Measurements from ENCODE around the gene STAU1. TPM values are rescaled to one million over a fixed set of nuclear protein-coding genes. Genes with fewer than 3 reads are reported as not detected.
"Not testable (repeated sequence)": the region's sequence is repeated elsewhere in the genome, so short reads cannot be mapped to it uniquely, and the experiment has no call there.

Gene STAU1
- total RNA-seq, 1 experiment from 2014 or later = 57.7 TPM

DNA sequence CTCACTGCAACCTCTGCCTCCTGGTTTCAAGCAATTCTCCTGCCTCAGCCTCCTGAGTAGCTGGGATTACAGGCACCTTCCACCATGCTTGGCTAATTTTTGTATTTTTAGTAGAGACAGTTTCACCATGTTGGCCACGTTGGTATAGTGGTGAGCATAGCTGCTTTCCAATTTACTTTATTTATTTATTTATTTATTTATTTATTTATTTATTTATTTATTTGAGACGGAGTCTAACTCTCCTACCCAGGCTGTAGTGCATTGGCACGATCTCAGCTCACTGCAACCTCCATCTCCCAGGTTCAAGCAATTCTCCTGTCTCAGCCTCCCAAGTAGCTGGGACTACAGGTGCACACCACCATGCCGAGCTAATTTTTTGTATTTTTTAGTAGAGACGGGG lies 87.8 kb downstream of the STAU1 start:
- in situ Hi-C loops (cut with HindIII; ENCODE audit: low sequenced_read_pairs); DNase-seq (ENCODE audit: low spot score): not testable (repeated sequence)

DNA sequence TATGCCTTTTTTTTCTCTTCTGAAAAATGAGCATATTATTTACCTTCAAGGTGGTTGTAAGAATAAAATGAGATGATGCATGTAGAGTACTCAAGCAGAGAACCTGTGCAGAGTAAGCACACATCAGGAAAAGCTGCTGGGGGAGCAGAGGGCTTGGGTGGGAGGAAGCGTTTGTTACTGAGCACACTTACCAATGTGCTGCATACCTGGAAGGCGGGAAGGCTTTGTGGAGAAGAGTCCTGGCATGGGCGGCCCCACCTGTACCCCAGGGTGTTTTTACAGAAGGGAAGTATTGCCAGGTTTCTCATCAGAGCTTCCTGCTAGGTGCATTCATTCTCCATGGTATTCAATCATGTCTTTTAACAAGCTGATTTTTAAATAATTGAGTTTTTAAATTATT lies 89.1 kb downstream of the STAU1 start:
- in situ Hi-C loops (cut with HindIII; ENCODE audit: low sequenced_read_pairs) = no loop called here
- DNase-seq (ENCODE audit: low spot score) = no peak

DNA sequence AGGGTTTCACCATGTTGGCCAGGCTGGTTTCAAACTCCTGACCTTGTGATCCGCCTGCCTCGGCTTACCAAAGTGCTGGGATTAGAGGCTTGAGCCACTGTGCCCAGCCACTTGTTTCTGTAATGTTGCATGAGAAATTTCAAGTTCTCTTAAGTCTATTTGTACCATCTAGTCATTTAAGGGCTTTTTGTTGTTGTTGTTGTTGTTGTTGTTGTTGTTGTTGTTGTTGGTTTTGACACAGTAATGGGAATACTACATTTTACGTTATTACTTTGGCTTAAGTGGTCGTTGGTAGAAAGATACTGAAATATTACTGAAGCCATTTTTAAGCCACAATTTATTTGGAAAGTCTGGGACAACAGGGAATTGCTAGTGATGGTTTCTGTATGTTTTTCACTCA lies 90.0 kb downstream of the STAU1 start:
- DNase-seq (ENCODE audit: low spot score) = no peak
- in situ Hi-C loops (cut with HindIII; ENCODE audit: low sequenced_read_pairs) = no loop called here

DNA sequence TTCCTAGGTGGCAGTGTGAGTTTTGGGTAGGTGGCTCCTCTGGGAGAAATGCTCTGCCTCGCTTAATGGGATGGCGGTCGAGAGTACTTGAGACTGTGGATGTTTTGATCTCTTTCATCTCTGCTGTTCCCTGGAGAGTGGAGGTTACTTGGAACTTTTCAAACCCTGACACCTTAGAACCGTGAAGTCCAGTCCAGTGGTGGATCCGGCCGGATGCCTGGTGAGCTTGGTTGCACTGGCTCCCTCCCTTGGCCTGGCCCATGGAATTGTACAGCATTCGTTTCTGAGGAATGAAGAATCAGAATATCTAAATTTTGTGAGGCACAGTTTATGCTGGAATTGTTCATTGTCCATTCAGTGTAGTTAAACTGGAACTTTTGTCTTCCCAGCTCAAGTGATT lies 91.0 kb downstream of the STAU1 start:
- in situ Hi-C loops (cut with HindIII; ENCODE audit: low sequenced_read_pairs) = no loop called here
- DNase-seq (ENCODE audit: low spot score) = no peak

DNA sequence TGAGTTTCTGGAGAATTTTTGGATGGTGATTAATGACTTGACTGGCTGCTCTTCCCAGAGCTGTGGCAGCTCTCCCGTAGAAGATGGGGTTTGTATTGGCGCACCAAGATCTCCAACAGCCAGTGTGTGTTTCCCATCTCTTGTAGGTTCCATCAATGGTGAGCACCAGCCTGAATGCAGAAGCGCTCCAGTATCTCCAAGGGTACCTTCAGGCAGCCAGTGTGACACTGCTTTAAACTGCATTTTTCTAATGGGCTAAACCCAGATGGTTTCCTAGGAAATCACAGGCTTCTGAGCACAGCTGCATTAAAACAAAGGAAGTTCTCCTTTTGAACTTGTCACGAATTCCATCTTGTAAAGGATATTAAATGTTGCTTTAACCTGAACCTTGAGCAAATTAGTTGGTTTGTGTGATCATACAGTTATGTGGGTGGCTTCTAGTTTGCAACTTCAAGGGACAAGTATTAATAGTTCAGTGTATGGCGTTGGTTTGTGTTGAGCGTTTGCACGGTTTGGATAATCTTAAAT lies 91.9 kb downstream of the STAU1 start:
- in situ Hi-C loops (cut with HindIII; ENCODE audit: low sequenced_read_pairs) = no loop called here
- no peak for DNase-seq (ENCODE audit: low spot score)

DNA sequence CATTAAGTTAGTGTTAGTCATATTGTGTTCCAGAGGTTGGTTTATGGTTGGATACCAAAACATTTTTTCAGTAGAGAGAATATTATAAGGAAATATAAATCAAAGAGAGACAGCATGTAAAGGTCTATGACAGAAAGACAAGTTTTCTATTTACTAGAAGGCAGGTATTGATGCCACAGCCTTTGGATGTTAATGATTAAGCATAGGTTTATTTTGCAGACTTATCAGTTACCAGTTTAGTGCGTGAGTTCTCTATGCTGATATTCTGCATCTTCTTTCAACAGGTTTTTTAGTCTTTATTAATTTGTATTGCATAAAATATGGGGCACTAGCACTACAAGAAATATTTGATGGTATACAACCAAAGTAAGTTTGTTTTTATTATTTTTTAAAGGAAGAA lies 96.4 kb downstream of the STAU1 start:
- in situ Hi-C loops (cut with HindIII; ENCODE audit: low sequenced_read_pairs) = no loop called here
- no peak for DNase-seq (ENCODE audit: low spot score)

DNA sequence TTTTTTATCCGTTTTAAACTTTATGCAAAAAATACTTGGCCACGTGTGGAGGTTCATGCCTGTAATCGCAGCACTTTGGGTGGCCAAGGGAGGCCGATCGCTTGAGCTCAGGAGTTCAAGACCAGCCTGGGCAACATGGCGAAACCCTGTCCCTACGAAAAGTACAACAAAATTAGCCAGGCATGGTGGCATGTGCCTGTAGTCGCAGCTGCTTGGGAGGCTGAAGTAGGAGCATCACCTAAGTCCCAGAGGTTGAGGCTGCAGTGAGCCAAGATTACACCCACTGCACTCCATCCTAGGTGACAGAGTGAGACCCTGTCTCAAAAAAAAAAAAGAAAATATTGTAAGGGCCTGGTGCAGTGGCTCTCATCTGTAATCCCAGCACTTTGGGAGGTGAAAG lies 97.0 kb downstream of the STAU1 start:
- no peak for DNase-seq (ENCODE audit: low spot score)
- in situ Hi-C loops (cut with HindIII; ENCODE audit: low sequenced_read_pairs) = no loop called here

DNA sequence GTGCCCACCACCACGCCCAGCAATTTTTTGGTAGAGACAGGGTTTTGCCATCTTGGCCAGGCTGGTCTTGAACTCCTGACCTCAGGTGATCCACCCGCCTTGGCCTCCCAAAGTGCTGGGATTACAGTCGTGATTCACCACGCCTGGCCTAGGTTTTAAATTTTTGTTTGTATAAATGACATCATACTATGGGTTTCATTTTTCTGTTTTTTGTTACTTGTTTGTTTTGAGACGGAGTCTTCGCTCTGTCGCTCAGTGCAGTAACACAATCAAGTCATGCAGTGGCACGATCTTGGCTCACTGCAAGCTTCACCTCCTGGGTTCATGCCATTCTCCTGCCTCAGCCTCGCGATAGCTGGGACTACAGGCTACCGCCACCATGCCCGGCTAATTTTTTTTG lies 105.8 kb downstream of the STAU1 start:
- in situ Hi-C loops (cut with HindIII; ENCODE audit: low sequenced_read_pairs); DNase-seq (ENCODE audit: low spot score): not testable (repeated sequence)

DNA sequence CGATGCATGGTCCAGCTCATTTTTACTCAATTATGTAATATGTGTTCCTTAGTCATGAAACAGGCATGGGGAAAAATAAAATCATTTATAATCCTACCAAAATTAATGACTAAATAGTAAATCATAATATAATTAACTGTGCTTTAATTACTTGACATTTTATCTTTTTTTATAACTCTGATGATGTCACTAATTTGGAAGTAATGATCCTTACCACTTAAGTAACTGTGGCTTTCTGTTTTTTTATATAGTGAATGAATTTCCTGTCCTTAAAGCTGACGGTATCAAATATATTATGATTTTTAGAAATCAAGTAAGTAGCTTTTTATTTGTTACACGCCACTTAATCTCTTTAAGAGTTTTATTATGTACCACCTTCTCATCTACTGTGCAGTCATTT lies 109.8 kb downstream of the STAU1 start:
- in situ Hi-C loops (cut with HindIII; ENCODE audit: low sequenced_read_pairs) = no loop called here
- no peak for DNase-seq (ENCODE audit: low spot score)

DNA sequence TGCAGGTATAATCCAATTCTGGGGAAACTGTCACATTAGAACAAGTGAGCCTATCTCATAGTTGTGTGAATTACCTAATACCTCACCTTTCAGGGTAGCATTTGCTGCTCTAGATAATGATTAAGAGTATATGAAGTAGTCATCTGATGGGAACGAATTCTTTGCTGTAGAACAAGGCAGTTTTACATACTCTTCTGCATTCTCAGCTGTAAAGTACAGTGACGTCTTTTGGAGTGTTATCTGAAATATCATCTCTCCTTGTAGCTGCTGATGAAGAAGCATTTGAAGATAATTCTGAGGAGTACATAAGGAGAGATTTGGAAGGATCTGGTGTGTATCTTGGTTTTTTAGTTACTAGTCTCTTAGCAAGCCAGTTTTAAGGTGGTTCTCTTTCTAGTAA lies 113.6 kb downstream of the STAU1 start:
- in situ Hi-C loops (cut with HindIII; ENCODE audit: low sequenced_read_pairs) = no loop called here
- no peak for DNase-seq (ENCODE audit: low spot score)

Other genes starting within 250 kb of the STAU1 start
- gene CSE1L, start 142.0 kb downstream of the STAU1 start, total RNA-seq (2014; rRNA removed; shearing (Covaris generic)) = 153 and 238 TPM in 2 replicates
- 43.4 and 57.7 TPM in 2 replicates for gene DDX27, start 31.1 kb upstream of the STAU1 start, total RNA-seq (2014; rRNA removed; shearing (Covaris generic))
- 8.6 and 12.3 TPM in 2 replicates for gene ZNFX1, start 89.7 kb upstream of the STAU1 start, total RNA-seq (2014; rRNA removed; shearing (Covaris generic))

All from G401 (cell line).